Stimulated activated CD8-positive, alpha-beta memory T cell treated with anti-CD3 and anti-CD28 coated beads, Interleukin-12 subunit alpha, Interleukin-12 subunit beta, amount 100 ng/mL, for 4 hours (primary cell): Measurements from ENCODE around the gene SLBP.
"Not testable (repeated sequence)": the region's sequence is repeated elsewhere in the genome, so short reads cannot be mapped to it uniquely, and the experiment has no call there.

Experiments
- DNase-seq: peaks from one replicate; pipeline ENCODE4 v3.0.0-alpha.2; 2020; ENCODE audit warnings: low read depth

SLBP gene

GRCh38 chr4:1674682-1675081, 37.4 kb downstream of the SLBP start:
- no peak for DNase-seq

DNA sequence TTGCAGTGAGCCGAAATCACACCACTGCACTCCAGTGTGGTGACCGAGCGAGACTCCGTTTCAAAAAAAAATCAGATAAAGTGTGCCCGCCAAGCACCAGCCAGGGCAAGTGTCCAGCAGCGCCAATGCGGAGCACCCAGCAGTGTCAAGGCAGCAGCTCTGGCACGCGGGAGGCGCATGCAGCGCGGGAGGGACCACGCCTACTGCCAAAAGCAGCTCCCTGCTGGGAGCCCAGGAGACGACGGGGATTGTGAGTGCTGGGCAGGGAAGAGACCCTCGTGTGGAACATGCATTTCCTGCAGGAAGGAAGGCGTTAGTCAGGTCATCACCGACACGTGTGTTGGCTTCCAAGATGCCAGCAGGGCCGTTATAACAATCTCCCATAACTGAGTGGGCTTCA, 38.4 kb downstream of the SLBP start:
- no peak for DNase-seq

DNA sequence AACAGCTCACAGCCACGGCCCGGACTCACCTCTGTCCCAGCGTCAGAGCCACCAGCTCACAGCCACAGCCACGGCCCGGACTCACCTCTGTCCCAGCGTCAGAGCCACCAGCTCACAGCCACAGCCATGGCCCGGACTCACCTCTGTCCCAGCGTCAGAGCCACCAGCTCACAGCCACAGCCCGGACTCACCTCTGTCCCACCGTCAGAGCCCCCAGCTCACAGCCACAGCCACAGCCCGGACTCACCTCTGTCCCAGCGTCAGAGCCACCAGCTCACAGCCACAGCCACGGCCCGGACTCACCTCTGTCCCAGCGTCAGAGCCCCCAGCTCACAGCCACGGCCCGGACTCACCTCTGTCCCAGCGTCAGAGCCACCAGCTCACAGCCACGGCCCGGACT, 41.1 kb downstream of the SLBP start:
- not testable (repeated sequence) for DNase-seq

GRCh38 chr4:1670279-1670678, 41.8 kb downstream of the SLBP start:
- no peak for DNase-seq

DNA sequence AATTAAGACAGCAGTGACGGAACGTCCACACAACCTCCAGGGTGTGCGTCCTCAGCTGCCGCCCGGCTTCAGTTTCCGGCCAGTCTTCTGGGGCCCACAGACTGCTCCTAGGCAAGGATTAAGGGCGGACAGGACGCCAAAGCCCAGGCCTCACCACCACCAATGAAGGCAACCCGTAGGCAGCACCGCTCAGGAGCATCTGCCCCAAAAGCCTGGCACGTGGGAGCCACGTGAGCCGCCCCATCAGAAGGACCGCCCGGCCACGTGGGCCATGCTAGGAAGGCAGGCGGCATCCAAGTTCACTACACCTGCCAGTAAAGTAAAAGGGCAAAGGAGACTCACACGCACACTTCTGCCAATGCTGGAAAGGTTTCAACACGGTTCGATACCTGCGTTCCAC, 42.3 kb downstream of the SLBP start:
- no peak for DNase-seq

DNA sequence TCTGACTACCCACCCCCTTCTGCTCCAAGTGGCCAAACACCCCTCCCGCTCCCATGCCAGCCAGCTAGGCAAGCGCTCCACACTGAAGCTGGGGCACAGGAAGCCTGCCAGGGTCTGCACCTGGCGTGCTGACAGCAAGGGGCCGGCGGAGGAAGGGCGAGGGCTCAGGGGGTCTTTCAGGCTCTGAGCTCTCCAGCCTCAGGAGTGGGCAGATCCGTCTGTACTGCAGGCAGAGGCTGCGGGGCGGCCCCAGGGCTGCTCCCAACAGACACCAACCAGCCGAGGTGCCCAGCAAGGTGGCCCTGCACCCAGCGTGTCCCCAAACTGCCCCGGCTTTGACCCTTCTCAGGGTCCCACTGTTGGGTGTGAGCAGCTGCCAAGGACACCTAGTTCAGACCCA, 42.8 kb downstream of the SLBP start:
- no peak for DNase-seq

DNA sequence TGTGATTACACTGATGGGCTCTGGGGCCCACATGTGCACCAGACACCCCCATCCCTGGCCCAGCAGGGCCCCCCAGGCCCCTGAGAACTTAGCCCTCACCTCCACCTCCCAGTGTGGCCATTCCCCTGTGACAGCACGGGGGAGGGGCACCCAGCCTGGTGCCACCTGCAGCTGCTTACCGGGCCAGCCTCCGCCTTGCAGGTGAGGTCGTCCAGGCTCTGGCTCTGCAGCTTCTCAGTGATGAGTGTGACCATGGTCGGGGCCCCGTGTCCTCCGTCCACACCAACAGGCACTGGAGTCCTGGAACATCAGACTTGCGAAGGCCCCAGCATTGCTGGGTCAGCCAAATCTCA, 43.7 kb downstream of the SLBP start:
- DNase-seq, result no peak

- DNase-seq, result no peak
Observed at GRCh38 chr4:1667273-1667672, 44.8 kb downstream of the SLBP start.

GRCh38 chr4:1666391-1666790, 45.7 kb downstream of the SLBP start:
- DNase-seq, result no peak

DNA sequence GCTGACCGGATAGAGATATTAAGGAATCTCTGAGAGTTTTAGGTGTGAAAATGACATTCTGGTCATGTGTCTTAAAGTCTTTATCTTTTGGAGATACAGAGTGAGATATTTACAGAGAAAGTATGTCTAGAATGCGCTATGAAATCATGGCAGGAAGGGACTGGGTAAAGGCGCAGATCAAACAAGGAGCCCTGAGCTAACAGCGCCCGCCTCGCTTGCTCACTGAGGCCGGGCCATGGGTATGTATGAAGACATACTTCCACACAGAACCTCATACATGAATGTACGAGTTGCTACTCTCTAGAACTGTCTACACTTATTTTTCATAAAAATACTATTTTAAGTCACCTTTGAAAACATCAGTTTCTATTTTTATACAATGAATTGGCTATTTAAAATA, 48.0 kb downstream of the SLBP start:
- no peak for DNase-seq

DNA sequence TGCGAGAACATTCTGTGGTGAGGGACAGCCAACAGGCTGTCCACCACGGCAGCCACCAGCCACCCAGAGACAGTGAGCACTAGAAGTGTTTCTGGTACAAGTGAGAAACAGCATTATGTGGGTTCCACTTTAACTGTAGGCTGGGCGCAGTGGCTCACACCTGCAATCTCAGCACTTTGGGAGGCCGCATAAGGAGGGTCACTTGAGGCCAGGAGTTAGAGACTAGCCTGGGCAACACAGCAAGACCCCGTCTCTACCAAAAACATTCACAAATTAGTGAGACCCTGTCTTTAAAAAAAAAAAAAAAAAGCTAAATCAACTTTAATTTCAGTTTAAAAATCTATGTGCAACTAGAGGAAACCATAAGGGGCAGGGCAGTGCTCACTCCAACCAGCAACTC, 48.6 kb downstream of the SLBP start:
- no peak for DNase-seq

GRCh38 chr4:1661695-1662094, 50.4 kb downstream of the SLBP start:
- no peak for DNase-seq

DNA sequence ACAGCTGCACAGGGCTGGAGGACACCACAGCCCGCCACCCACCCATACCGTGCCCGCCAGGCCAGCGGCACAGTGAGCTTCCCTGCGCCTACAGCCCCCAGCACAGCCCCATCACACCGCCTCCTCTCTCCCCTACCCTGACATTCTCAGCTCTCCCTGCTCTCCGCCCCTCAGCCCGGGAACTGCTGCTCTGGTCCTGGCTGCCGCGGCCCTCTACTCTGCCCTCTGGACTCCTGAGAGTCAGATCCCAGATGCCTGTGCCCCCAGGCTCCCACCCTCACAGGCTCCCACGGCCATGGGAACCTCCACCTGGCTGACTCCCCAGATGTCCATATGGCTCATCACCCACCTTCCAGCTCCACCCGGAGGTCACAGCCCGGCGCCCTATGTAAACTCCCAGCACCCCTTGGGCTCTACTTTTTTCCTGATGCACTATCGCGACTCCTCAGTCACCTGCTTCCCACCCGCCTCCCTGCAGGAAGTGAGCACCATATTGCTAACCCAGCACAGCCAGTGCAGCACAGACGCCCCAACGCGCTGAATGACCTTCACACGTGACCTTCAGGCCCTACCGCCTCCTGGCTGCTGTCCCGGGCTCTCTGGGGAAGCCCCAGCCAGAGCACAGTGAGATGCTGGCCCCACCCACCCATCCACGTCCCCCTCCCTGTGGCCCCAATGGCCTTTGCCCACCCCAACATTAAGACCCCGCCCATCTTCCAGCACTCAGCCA, 51.0 kb downstream of the SLBP start:
- no peak for DNase-seq

GRCh38 chr4:1659104-1660043, 52.7 kb downstream of the SLBP start:
- no peak for DNase-seq

DNA sequence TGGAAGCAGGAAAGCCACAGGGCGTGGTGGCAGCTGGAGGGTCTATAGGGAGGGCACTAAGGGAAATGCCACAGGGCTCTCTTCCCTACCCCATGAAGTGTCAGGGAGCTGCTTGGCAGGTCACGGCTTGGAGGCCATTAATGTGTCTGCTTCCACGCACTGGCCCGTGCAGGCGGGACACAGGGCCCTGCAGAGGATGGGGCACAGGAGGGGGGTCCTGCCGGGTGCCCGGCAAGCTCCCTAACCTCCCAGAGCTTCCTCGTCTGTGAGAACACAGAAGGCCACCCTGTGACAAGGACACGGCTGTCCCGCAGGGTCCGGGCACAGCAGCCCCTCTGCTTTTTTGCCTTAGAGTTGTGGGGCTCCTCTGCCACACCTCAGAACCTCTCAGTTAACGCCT, 53.5 kb downstream of the SLBP start:
- DNase-seq, result no peak

GRCh38 chr4:1658146-1658545, 54.0 kb downstream of the SLBP start:
- no peak for DNase-seq

DNA sequence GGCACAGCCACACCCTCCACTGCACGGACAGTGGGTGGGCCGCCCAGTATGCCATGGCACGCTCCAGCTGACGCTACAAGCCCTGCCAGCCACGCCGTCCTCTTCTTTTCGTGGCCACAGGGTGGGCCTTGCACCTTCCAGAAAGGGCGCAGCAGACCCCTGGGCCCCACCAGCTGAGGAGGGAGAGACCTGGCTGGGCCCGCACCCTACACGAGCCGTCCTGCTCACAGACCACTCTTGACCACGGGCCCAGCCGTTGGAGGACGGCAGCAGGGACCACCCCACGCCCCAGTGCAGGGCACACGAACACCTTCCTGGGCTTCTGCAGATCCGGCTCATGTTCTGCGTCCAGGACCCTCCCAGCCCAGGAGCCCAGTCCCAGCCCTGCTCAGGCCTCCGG, 55.1 kb downstream of the SLBP start:
- no peak for DNase-seq

DNA sequence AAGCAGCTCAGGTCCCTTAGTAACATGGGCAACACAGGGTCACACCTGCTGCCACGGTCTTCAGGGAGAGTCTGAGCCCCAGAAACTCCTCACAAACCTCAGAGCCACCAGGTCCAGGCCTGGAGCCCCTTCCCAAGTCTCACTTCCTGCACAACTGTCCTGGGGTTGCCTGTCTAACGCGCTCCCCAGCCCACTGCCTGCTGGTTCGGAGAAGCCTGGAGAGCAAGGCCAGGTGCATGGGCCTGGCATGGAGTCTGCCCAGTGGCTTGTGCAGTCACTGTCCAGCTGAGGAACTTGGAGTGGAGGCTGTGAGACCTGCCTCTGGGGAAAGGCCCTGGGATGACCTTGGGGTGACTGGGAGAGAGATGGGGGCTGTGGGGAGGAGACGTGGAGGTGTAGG, 56.0 kb downstream of the SLBP start:
- no peak for DNase-seq

- no peak for DNase-seq
Observed at GRCh38 chr4:1655676-1656075, 56.4 kb downstream of the SLBP start.

DNA sequence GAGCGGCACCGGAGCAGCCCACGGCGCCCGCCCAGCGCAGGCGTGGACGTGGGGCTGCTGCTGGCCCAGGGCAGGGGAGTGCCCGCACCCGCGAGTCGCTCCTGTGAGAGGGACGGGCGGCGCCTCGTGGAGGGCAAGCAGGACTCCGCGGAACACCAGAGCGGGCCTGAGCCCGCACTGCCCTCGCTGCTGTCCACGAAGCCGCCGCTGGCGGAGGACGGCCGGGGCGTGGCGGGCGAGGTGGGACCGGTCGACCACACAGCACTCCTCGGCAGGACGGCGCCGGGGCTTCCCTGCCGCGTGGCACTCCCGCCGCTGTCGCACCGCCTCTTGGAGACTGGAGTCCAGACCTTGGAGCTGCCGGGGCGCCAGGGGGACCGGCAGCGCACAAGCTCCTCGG, 57.0 kb downstream of the SLBP start:
- DNase-seq, result no peak

DNA sequence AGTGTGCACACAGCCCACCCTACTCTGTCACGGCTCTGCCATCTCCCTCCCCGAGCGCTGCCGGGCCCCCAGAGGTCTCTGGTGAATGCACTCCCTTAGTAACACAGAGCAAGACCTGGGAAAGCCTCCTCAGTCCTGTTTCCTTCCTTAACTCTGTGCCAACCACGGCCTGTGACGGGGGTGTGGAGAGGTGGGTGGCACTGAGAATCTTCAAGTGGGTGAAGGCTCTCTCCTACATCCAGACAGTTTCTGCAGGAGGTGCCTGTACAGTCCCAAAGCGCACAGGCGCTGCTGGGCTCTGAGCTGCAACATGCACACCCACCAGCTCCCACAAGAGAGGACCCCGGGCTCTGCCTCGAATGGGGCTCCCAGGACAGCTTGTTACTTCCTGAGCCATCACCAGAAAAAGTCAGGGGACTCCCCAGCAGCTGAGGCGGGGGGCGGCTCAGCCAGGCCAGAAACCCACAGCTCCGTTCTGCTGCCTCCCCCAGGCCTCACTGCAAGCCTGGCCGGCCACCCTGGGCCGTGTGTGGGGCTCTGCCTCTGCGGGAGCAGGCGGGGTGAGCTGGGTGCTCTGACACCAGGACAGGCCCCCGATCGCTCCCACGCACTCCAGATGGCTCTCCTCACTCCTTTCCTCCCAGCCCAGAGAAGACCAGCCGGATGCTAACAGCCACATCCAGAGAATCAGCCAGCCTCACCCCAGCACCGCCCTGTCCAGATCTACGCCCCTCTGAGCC, 57.7 kb downstream of the SLBP start:
- DNase-seq, result no peak

GRCh38 chr4:1653776-1654175, 58.3 kb downstream of the SLBP start:
- no peak for DNase-seq

DNA sequence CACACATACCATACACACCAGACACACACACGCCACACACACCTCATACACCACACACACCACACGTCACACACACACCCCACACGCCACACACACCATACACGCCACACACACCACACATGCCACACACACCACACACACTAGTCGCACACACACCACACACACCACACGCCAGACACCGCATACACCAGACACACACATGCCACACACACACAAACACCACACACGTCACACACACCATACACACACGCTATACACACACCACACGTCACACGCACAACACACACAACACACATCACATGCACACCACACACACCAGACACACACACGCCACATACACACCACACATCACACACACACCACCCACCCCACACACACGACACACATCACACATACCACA, 60.0 kb downstream of the SLBP start:
- DNase-seq, result no peak
